MM.1S (cell line): ENCODE data around the gene MCUR1.

Experiments
- DNase-seq: peaks from one replicate; pipeline ENCODE4 v3.0.0-alpha.2; 2015
- H2AFZ ChIP-seq: fragments of 300-600 bp; sonication (generic); 2 replicates; pipeline ENCODE4 v1.6.0; 2016; ENCODE audit warnings: antibody characterized with exemption, low read length
- H3F3A ChIP-seq: fragments of 300-600 bp; sonication (generic); 2 replicates; pipeline ENCODE4 v1.6.1; 2016; ENCODE audit warnings: mild to moderate bottlenecking, antibody characterized with exemption, low read length, moderate library complexity, mixed read lengths; ENCODE audit not compliant: insufficient read depth
- H3K27ac ChIP-seq: fragments of 300-600 bp; sonication (generic); 2 replicates; pipeline ENCODE4 v1.5.1; 2016; ENCODE audit warnings: mild to moderate bottlenecking, low read length
- H3K27me3 ChIP-seq: fragments of 300-600 bp; sonication (generic); replicated peaks from 2 replicates; pipeline ENCODE4 v1.6.0; 2016; ENCODE audit warnings: low read length; ENCODE audit not compliant: insufficient read depth
- H3K36me3 ChIP-seq: fragments of 300-600 bp; sonication (generic); replicated peaks from 2 replicates; pipeline ENCODE4 v1.6.1; 2016; ENCODE audit warnings: mild to moderate bottlenecking, low read length, mixed read lengths; ENCODE audit not compliant: insufficient read depth
- H3K4me1 ChIP-seq: fragments of 300-600 bp; sonication (generic); 2 replicates; pipeline ENCODE4 v1.6.1; 2016; ENCODE audit warnings: low read length, mixed read lengths
- H3K4me2 ChIP-seq: fragments of 300-600 bp; sonication (generic); 2 replicates; pipeline ENCODE4 v1.6.0; 2016; ENCODE audit warnings: low read depth, low read length
- H3K4me3 ChIP-seq: fragments of 300-600 bp; sonication (generic); 2 replicates; pipeline ENCODE4 v1.5.1; 2016; ENCODE audit warnings: low read length, mixed read lengths
- H3K79me2 ChIP-seq: fragments of 300-600 bp; sonication (generic); 2 replicates; pipeline ENCODE4 v1.6.1; 2016; ENCODE audit warnings: mixed run types, low read length, mixed read lengths
- H3K9ac ChIP-seq: fragments of 300-600 bp; sonication (generic); 2 replicates; pipeline ENCODE4 v1.6.1; 2016; ENCODE audit warnings: low read length, mixed read lengths
- H3K9me2 ChIP-seq: fragments of 300-600 bp; sonication (generic); replicated peaks from 2 replicates; pipeline ENCODE4 v1.6.1; 2016; ENCODE audit warnings: mild to moderate bottlenecking, low read length, mixed read lengths; ENCODE audit not compliant: insufficient read depth
- H3K9me3 ChIP-seq: fragments of 300-600 bp; sonication (generic); replicated peaks from 2 replicates; pipeline ENCODE4 v1.6.1; 2016; ENCODE audit warnings: mild to moderate bottlenecking, low read length, mixed read lengths; ENCODE audit not compliant: insufficient read depth
- H4K20me1 ChIP-seq: fragments of 300-600 bp; sonication (generic); 2 replicates; pipeline ENCODE4 v1.6.1; 2016; ENCODE audit warnings: mild to moderate bottlenecking, low read length, moderate library complexity, mixed read lengths; ENCODE audit not compliant: insufficient read depth
- CTCF ChIP-seq: fragments of 300-600 bp; sonication (generic); IDR thresholded peaks from 2 replicates; pipeline ENCODE4 v1.5.1; 2016; ENCODE audit warnings: antibody characterized with exemption, low read length, mixed read lengths
- EZH2 ChIP-seq: fragments of 300-600 bp; sonication (generic); optimal IDR thresholded peaks from 2 replicates; pipeline ENCODE3; 2017; ENCODE audit warnings: low read depth, mild to moderate bottlenecking, antibody characterized with exemption, low read length, mixed read lengths
- EZH2phosphoT487 ChIP-seq: fragments of 300-600 bp; sonication (generic); IDR thresholded peaks from 2 replicates; pipeline ENCODE4 v1.6.1; 2018; ENCODE audit warnings: antibody characterized with exemption, low read length

Gene MCUR1

DNA sequence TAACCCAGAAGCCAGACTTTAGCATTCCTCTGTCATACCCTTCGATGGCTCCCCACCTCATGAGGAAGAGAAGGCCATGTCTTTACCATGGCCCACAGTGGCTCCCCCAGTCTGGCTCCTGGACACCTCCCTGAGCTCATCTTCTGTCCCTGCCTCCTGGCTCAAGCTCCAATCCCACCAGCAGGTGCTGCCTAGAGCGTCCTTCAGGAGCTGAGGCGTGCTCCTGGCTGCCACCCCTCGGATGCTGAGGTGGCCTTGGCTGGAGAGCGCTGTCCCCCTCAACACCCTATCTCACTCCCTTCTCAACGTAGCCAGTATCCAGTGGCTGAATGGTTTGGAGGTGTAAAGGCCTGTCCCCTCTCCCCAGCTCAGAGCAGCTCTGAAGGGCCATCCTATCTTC is 55.3 kb downstream of the MCUR1 start:
- Histone ChIP-seq H3K36me3 (no peaks in the 10 kb centered on the region), H3K9me3 (no peaks in the 10 kb centered on the region), H3K4me1 (0 out of 2 replicates have a peak, but pooled peaks cover 11% of the 10 kb centered on the region), H3K9ac (no peak overlapping the region), H3F3A (no peaks in the 10 kb centered on the region), H3K9me2 (no peaks in the 10 kb centered on the region), H3K27ac (no peak overlapping the region), H3K4me2 (no peak overlapping the region), H4K20me1 (no peaks in the 10 kb centered on the region), H3K4me3 (no peak overlapping the region), H3K27me3 (no peaks in the 10 kb centered on the region), H2AFZ (no peak overlapping the region), H3K79me2 (no peaks in the 10 kb centered on the region)
- TF ChIP-seq EZH2phosphoT487 (no peak), EZH2 (no peak), CTCF (no peak)
- no peak for DNase-seq

DNA sequence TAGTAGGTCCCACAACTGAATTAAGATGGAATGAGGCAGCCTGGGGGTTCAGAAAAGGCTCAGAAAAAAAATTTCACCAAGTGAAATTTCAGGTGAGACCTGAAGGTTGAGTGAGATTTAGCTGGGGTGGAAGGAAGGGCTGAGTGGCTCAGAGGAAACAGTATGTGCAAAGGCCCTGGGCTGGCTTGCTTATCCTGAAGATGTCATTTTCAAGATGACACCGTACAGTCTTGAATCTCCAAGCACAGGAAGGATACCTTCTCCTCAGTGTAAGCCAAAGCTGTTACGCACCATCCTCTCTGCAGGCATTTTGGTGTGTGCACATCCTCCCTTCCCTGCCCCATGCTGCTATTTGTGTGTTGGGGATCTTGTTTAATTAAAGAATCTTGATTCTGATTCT is 59.7 kb downstream of the MCUR1 start:
- no peaks in the 10 kb centered on the region for H3K9me3 ChIP-seq
- H3K27me3 ChIP-seq = no peaks in the 10 kb centered on the region
- H3K9me2 ChIP-seq = no peaks in the 10 kb centered on the region
- H3K36me3 ChIP-seq = no peaks in the 10 kb centered on the region
- no peaks in the 10 kb centered on the region for H4K20me1 ChIP-seq
- DNase-seq = no peak
- no peaks in the 10 kb centered on the region for H3F3A ChIP-seq
- no peak overlapping the region for H3K4me3 ChIP-seq
- H3K9ac ChIP-seq = no peak overlapping the region
- no peak overlapping the region for H3K27ac ChIP-seq
- no peaks in the 10 kb centered on the region for H3K79me2 ChIP-seq
- no peak overlapping the region for H3K4me2 ChIP-seq
- H3K4me1 ChIP-seq = no peaks in the 10 kb centered on the region
- TF ChIP-seq CTCF (no peak), EZH2phosphoT487 (no peak), EZH2 (no peak)
- H2AFZ ChIP-seq = no peak overlapping the region

- Histone ChIP-seq H3F3A (no peaks in the 10 kb centered on the region), H3K4me1 (no peaks in the 10 kb centered on the region), H3K27me3 (no peaks in the 10 kb centered on the region), H3K9me3 (no peaks in the 10 kb centered on the region), H3K4me3 (no peak overlapping the region), H3K79me2 (no peaks in the 10 kb centered on the region), H3K27ac (no peak overlapping the region), H2AFZ (no peak overlapping the region), H3K36me3 (no peaks in the 10 kb centered on the region), H3K9ac (no peak overlapping the region), H3K9me2 (no peaks in the 10 kb centered on the region), H4K20me1 (no peaks in the 10 kb centered on the region), H3K4me2 (no peak overlapping the region)
- TF ChIP-seq EZH2phosphoT487 (no peak), CTCF (no peak), EZH2 (no peak)
- DNase-seq = no peak
These were observed 70.6 kb downstream of the MCUR1 start for GRCh38 chr6:13743736-13744127.
